NCI-H446 (cell line): Measurements from ENCODE around the gene GPNMB.
A peak's percentile ranks its signal among the peaks of the same experiment; 100 is the strongest.

ENCODE experiments used
- DNase-seq, 2 experiments: peaks; one replicate each; lab custom pipeline; 2025; lab: John Stamatoyannopoulos, UW

Gene GPNMB

DNA sequence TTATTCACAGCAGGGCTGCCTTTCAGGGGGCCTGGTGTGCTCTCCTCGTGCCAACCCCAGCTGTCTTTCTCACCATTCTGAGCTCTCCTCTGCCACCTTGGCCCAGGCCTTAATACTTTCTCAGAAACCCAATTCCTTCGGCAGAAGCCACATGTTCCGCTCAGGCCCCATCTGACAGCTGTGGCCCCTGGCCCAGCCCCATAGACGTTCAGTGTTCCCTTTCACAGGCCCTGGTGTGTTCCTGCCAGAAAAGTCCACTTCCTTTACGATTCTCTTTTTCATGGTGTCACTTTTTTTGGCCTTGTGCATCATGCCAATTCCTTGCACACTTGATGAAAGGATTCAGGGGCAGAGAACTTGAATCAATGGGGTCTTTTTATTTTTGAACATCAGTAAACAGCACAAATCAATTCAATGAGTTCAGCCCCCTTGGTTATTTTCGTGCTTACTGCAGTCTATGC lies 15.9 kb upstream of the GPNMB start:
- DNase-seq: no peak

DNA sequence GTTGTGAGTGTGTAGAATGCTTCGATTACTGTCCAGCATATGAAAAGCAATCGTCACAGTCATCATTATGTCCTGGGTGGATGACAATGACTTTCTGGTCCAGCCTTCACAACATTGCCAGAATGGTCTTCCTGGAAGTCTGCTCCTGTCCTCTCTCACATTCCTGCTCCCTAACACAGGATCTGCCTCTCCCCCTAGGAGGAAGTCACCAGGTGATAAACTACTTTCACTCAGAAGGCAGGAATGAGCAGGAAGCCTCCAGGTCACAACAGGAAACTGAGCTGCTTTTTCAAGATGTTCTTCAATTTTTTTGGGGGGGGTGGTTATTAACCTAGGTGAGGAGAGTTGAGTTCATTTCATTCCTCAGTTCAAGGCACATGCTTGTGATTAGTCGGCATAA lies 13.6 kb upstream of the GPNMB start:
- DNase-seq: no peak

DNA sequence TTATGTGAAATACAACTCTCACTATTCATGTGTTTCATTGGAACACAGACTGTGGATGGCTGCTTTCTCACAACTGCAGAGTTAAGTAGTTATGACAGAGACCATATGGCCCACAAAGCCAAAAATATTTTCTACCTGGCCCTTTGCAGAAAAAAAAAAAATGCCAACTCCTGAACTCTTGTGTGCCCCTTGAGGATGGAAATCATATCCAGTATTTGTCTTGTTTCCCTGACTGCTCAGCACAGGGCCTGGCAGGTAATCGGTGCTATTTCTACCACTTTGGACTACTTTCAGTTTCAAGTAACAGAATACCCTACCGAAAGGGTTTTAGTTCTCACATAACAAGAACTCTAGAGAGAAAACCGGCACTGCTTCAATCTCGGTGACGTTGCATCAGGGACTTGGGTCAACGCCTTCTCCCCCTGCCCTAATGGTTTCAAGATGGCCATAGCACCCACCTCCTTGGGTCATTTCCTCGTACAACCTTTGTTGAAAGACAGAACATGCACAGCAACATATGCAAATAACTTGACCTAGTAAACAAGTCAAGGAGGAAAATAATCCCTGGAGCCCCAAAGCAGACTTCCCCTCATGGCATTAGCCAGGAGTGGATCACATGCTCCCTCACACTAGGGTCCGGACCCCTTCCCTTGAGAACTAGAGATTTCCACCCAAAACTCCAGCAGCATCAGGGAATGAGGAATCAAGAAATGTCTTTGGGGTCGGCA lies 11.8 kb upstream of the GPNMB start:
- DNase-seq: no peak

DNA sequence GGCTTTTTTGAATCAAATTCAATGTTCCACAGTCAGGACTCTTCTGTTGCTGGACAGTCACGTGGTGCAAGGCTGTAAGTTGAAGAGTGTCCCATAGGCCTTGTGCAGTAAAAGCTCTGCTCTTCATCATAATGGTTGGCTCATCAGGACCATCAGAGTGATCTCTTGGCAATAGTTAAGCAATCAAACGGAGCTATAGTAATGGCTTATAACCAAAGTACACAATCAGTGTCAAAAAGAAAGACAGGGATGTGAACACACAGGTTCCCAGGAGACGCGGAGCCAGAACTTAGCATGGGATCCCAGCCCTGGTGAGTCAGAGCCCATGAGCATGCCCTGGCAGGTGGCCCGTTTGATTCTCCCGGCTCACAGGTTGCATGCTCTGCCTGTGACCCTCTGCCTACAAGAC lies 10.8 kb upstream of the GPNMB start:
- DNase-seq: peak; percentile 38 to 84

DNA sequence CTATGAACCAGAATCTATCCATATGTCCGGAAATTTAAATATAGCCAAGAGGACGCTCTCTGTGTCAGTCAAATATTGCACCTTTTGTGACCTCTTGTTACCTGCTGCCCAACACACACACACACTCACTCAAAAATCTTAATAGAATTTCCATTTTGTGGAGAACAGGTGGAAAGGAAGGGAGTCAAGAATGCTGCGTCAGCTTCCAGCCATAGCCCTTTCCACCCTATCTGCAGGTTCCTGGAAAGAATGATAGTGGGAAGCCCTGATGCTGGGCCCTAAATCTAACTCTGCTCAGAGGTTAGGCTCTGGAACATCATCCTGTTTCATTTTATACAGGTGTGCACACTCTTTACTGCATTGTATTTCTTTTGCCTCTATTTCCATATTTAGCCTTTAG lies 9.6 kb upstream of the GPNMB start:
- DNase-seq: no peak

DNA sequence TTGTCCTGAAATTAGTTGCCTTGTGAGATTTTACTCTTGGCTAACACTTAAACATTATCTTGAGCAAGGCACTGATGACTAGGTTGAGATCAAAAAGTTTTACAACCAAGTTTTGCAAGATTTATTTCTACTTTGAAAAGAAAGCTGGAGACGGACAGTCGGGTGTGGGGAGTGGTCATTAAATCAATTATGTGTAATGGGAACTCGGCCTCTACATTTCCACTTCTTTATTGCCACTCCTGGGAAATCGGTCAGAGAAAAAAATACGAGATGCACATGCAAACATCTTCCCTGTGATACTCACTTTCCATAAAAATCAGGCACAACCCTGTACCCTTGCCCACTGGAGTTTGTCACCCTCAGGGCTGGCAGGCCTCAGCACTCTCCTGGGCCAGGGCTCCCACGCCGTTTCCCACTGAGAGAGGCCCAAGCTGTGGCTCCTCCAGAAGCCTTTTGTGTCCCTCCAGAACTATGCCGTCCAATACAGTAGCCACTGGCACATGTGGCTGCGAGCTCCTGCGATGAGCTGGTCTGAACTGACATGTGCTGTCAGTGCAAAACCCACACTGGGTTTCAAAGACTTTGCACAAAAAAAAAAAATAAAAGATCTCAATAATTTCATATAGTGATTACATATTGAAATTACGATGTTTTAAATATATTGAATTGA lies 7.5 kb upstream of the GPNMB start:
- DNase-seq: no peak

DNA sequence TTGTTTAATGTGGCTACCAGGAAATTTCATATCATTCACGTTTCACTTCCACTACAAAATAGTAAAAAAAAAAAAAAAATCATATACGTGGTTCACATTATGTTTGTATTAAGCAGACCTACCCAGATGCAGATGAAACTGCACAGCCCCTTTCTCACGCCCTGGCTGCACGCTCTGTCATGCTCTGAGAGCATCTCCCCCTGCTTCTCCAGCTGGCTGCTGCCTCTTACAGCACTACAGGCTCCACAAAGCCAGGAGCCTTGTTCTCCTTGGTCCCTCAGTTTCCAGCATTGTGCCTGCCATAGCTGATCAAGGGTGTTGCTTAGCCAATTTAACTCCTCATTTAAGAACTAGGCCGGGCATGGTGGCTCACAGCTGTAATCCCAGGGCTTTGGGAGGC lies 6.9 kb upstream of the GPNMB start:
- no peak for DNase-seq

DNA sequence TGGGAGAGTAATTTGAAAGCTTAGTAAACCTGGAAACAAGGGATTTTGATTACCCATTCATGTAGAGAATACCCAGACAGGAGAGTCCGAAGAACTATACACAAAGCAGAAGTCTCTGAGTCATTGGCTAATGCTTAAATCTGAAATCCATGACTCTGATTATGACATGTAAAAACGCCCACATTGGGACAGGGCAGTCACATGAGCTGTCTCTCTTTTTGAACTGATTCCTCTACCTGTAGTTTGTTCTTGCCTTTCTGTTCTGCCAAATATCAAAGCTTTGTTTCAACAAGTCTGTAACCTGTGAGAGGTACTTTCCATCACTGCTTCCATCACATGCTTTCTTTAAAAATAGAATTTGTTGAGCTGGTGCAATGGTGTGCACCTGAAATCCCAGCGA lies 4.3 kb upstream of the GPNMB start:
- DNase-seq: no peak

DNA sequence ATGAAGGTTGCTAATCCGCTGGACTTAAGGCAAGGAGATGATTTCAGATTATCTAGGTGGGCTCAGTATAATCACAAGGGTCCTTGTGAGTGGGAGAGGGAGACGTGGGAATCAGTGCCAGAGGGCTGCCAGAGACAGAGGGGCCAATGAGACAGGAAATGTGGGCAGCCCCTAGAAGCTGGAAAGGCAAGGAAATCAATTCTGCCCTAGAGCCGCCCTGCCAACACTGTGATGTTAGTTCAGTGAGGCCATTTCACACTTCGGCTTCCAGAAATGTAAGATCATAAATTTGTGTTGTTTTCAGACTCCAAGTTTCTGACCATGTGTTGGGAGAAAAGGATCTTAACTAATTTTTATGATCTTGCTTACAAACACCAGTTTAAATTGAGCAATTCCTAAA lies 3.6 kb upstream of the GPNMB start:
- DNase-seq: peak in 1 of 2 experiments; percentile 42

DNA sequence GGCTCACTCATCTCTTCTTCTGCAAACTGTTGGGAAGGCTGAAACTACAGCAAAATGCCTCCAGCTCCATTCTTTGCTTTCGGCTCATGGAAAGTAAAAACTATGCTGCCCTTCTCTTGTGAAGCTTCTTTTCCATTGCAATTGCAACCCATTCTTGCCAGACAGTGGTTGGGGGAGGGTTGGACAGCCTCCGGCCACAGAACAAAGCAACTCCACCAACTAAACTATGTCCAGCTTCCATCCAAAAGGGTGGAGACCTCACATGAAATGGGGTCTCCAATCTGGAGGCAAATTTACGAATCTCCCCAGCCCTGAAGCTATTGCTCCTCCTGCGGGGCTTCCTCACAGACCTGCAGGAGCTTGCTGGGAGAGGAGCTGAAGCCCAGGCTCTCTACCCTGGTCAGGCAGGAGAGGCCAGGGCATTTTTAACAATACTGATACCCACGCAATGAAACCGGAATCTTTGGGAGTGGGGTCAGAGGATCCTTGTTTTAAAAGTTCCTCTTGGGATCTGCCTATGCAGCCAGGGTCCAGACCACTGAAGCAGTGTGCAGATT lies 549 bp downstream of the GPNMB start:
- DNase-seq: no peak

DNA sequence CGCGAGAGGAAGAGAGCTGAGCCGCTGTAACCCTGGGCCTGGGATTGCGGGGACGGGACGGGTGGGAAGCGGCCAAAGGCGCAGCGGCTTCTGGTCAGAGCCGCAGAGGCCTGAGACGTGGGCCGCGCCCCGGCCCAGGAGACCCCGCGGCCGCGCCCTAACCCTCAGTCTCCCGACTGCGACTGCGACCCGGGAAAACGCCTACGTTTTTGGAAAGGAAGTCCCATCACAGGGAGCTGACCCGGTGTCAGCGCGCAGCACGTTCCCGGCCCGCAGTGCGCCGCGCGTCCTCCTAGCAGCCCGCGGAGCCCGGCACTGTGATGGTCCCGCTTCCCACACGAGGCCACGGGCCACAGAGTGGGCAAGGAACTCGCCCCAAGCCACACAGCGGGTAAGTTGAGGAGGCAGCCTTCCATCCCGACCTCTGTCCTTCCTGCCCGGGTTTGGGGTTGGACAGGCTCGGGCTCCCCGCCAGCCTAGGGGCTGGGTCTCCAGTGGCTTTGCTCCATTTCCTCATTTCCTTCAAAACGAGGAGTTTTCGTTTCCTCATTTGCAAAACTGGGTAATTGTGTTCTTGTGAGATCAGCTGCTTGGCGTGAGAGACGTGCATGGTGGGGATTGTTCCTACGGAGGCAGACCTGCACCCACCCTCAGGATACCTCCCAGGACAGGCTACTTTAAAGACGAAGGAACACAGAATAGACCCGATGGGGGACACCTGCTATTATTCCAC lies 1.2 kb downstream of the GPNMB start:
- DNase-seq: no peak

DNA sequence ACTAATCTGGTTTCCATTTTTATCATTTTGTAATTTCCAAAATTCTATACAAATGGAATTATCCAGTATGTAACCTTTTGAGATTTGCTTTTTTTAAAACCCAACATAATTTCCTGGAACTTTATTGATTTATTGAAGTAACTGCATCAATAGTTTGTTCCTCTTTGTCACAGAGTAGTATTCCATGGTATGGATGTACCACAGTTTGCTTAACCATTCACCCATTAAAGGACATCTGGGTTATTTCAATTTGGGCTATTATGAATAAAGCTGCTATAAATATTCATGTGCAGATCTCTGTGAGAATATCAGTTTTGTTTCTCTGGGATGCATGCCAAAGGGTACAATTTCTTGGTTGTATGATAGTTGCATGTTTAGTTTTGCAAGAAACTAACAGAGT lies 2.9 kb downstream of the GPNMB start:
- DNase-seq: no peak

DNA sequence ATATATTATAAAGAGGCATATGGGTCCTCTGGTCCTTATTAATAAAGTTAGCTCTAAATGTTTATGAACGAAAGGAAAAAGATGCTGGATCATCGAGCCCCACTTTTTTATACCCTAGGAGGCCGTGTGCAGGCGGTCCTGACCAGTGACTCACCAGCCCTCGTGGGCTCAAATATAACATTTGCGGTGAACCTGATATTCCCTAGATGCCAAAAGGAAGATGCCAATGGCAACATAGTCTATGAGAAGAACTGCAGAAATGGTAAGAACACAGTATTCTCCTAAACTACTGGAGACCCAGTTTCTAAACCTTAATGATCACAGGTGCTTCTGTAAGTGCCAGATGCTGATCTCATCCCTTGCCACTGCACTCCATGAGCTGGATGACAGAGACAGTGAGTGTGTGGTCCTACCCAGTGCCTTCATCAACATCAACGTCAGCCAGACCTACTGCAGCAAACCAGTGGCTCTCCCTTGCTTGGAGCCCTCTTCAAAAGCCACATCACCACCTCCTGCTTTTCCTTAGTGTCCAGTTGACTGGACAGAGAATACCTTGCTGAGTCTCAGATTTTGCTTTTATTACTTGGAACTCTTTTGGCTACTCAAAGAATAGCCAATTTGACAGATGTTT lies 7.6 kb downstream of the GPNMB start:
- no peak for DNase-seq

DNA sequence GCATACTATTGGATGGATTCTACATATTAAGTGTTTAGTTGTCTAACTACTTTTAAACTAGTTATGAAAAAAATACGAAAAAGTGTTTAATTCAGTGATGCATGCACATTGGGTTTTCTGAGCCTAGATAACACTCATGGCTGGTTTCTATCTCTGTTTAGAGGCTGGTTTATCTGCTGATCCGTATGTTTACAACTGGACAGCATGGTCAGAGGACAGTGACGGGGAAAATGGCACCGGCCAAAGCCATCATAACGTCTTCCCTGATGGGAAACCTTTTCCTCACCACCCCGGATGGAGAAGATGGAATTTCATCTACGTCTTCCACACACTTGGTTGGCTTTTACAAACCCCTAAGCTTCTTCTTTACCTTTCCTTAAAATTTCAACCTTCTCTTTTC lies 10.2 kb downstream of the GPNMB start:
- no peak for DNase-seq

DNA sequence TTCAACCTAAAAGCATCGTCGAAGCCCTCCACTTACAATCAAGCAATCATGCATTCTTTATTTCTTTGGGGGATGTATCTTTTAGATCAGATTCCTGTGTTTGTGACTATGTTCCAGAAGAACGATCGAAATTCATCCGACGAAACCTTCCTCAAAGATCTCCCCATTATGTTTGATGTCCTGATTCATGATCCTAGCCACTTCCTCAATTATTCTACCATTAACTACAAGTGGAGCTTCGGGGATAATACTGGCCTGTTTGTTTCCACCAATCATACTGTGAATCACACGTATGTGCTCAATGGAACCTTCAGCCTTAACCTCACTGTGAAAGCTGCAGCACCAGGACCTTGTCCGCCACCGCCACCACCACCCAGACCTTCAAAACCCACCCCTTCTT lies 13.8 kb downstream of the GPNMB start:
- DNase-seq: no peak

DNA sequence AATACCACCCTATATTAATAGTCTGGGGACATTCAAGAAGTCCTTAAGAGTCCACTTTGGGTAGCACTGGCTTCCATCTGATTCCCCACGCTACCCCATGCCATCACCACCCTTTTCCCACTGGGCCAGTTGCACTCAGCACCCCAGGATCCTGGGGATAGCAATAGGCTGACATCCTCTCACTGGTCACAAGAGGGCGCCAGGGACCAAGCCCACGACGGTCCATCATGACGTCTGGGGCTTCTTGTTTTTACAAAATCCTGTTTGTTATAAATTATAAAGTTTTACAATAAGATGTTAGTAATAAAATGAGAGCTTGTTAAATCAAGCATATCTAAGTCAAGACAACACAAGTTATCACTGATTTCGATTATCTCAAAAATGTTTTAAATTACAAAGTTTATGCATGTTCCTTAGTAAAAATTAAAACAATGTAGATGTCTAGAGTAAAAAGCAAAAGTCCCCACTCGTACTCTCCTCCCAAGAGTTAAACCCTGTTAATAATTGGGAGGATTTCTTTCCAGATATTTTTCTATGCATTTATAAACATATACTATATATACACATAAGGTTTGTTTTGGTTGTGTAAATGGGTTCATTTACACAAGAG lies 15.4 kb downstream of the GPNMB start:
- peak; percentile 39 to 74 for DNase-seq

DNA sequence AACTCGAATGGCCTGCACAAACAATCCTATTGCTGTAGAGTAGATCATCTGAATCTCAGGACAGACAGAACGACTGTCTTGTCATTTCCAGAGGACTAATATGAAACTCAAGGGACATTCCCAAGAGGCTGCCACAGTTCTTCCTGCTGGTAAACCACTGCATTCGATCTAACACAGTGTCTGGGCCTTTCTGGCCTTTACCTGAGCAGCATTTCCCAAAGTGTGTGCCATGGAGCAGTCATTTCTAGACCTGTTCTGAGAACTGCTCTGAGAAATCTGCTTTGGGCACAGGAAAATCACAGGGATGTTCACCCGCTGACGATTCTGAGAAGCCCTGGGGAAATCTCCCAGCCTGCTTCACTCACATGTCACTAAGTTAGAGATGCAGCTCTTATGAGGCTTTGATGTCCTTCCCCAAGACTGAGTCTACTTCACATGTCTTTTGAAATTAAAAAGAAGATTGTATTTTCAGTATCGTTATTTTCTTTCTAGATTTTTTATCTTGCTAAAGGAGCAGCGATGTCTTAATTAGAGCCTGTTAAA lies 18.4 kb downstream of the GPNMB start:
- no peak for DNase-seq

DNA sequence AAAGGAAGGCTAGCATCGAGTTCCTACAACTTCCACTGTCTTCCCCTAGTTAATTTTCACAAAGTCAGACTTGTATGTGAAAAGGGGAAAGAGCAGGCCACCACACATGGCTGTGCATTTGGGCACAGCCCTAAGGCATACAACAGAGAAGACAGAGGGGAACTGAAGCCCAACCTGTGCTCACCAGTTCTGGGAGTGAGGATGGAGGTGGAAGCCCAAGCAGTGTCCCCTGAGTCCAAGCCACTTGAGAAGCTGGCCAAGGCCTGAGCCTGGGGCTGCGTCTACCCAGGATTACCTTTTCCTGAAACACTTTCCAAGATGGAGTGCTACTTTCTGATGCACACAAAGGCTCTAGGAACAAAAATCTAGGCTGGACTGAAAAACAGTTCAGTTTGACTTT lies 20.3 kb downstream of the GPNMB start:
- no peak for DNase-seq

DNA sequence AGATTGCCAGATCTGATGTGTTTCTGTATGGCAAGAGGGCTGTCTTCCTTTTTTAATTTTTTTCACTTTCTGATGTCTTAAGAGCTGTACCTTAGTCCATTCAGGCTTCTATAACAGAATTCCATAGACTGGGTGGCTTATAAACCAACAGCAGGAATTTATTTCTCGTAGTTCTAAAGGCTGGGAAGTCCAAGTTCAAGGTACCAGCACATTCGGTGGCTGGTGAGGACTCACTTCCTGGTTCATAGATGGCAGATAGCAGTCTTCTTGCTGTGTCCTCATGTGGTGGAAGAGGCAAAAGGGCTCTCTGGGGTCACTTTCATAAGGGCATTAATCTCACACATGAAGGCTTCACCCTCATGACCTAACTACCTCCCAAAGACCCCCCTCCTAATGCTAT lies 20.8 kb downstream of the GPNMB start:
- DNase-seq: no peak

DNA sequence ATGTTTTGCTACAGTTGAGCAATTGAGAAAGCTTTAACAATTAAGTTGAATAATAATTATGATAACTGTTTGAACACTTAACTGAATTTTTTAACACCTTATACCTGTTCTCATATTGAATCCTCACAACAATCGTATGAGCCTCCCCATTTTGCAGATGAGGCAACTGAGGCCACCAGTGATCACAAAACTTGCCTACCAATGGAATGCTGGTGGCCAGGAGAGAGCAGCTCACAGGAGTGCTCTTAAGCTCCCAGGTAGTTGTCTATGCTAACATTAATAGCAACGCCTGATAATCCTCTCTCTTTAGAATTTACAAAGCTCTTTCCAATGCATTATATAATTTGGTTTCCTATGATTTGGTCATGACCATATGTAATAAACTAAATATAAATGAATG lies 21.6 kb downstream of the GPNMB start:
- no peak for DNase-seq

DNA sequence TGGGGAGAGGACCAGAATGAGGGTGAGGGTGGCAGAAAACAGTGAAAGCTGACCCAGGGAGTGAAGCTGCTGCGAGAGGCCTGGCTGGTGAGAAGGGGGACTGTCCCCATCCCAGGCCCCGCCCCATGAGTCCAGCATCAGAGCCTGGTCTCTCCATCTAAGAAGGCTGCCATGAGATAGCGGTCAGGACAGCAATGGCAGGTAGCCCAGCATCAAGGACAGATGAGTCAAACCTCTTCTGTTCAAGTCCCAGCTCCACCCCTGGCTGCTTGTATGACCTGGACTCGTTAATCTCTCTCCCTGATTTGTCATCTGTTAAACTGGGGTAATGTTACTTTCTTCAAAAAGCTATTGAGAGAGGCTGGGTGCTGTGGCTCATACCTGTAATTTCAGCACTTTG lies 22.2 kb downstream of the GPNMB start:
- DNase-seq: no peak

DNA sequence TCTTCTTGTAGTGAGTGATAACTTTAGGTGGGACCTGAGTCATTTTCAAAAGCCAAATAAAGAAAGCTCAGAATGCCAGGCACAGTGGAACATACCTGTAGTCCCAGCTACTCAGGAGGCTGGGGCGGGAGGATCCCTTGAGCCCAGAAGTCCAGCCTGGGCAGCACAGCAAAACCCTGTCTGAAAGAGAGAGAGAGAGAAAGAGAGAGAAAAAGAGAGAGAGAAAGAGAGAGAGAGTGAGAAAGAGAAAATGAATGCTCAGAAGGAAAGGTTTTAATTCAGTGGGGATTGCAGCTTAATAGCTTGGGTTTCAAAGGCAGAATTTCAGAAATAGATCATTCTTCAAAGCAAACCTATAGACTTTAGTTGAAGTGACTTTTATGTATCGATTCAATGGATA lies 25.7 kb downstream of the GPNMB start:
- DNase-seq: no peak
